Measurements from ENCODE around the gene MAPKAPK2. TPM values are rescaled to one million over a fixed set of nuclear protein-coding genes. Genes with fewer than 3 reads are reported as not detected.
"Not testable (repeated sequence)": the region's sequence is repeated elsewhere in the genome, so short reads cannot be mapped to it uniquely, and the experiment has no call there.

Gene MAPKAPK2
- total and polyA plus RNA-seq, 7 donors = 32.1 to 61.4 (median 39.3) TPM

DNA sequence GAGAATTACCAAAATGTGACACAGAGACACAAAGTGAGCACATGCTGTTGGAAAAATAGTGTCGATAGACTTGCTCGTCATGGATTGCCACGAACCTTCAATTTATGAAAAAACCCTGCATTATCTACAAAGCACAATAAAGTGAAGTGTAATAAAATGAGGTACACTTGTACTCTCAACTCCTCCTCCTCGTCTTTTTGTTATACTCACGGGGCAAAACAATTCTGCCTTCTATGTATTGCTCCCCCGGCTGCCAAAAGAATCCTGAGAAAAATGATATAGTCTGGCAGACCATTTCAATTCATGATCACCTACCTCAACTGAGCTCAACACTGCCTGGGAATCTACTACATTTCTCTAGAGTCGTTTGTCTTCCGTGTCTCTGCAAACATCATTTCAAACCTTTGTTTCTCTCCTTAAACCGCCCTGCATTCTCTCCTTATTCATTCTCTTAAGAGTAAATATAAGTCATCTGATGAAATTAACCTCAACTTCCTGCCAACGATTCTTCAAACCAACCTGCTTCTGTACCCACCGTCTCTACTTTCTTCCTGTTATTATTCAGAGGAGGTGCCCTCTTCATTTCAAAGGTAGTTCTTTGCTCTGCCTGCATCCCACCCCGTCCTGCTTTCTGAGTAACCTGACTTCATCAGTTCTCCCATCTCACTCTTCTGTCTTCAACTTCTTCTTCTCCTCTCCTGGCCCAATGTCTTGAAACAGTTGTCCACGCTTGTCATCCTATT lies 73.0 kb downstream of the MAPKAPK2 start:
- intact Hi-C loops (cut with DNase I) = no loop called here
- no peak for DNase-seq
- Histone ChIP-seq H3K36me3 (no peaks in the 10 kb centered on the region), H3K4me1 (no peaks in the 10 kb centered on the region), H3K4me3 (no peak overlapping the region), H3K27ac (no peak overlapping the region), H3K9me3 (no peaks in the 10 kb centered on the region), H3K27me3 (no peaks in the 10 kb centered on the region)
- WGBS, 2 donors = 21 to 38% methylated on average over 13 of the region's 13 CpGs
- TF ChIP-seq EP300 (IDR thresholded peaks at IDR 0.05) (no peak), POLR2A (IDR thresholded peaks at IDR 0.05) (no peak), POLR2AphosphoS5 (IDR thresholded peaks at IDR 0.05) (no peak)
- TF ChIP-seq, protein P1, sequence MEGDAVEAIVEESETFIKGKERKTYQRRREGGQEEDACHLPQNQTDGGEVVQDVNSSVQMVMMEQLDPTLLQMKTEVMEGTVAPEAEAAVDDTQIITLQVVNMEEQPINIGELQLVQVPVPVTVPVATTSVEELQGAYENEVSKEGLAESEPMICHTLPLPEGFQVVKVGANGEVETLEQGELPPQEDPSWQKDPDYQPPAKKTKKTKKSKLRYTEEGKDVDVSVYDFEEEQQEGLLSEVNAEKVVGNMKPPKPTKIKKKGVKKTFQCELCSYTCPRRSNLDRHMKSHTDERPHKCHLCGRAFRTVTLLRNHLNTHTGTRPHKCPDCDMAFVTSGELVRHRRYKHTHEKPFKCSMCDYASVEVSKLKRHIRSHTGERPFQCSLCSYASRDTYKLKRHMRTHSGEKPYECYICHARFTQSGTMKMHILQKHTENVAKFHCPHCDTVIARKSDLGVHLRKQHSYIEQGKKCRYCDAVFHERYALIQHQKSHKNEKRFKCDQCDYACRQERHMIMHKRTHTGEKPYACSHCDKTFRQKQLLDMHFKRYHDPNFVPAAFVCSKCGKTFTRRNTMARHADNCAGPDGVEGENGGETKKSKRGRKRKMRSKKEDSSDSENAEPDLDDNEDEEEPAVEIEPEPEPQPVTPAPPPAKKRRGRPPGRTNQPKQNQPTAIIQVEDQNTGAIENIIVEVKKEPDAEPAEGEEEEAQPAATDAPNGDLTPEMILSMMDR (IDR thresholded peaks at IDR 0.05) = no peak

DNA sequence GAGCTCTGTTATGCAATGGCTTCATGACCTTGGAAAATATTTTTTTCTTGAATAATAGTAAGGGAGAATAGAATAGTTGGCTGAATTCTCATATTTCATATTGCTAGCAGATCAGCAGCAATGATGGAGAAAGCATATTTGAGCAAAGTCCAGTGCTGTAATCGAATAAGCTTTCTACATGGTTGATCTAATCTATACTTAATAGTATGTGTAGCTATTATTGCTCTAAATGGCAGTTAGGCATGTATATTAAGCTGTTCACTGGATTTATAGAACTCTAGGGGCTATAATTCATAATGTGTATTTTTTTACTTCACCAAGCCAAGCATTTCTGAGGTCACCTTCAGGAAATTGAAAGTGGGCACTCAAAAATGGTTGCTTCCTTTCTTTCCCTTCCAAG lies 75.9 kb downstream of the MAPKAPK2 start:
- intact Hi-C loops (cut with DNase I) = no loop called here
- Histone ChIP-seq H3K27me3 (no peaks in the 10 kb centered on the region), H3K4me1 (no peaks in the 10 kb centered on the region), H3K27ac (no peak overlapping the region), H3K4me3 (no peak overlapping the region), H3K36me3 (no peaks in the 10 kb centered on the region), H3K9me3 (no peaks in the 10 kb centered on the region)
- TF ChIP-seq EP300 (IDR thresholded peaks at IDR 0.05) = no peak
- TF ChIP-seq POLR2A (IDR thresholded peaks at IDR 0.05) = no peak
- TF ChIP-seq, protein P1 (IDR thresholded peaks at IDR 0.05) = no peak
- TF ChIP-seq POLR2AphosphoS5 (IDR thresholded peaks at IDR 0.05) = no peak
- WGBS, 2 donors = 49 to 84% methylated on average over 1 of the region's 1 CpG
- DNase-seq = no peak

DNA sequence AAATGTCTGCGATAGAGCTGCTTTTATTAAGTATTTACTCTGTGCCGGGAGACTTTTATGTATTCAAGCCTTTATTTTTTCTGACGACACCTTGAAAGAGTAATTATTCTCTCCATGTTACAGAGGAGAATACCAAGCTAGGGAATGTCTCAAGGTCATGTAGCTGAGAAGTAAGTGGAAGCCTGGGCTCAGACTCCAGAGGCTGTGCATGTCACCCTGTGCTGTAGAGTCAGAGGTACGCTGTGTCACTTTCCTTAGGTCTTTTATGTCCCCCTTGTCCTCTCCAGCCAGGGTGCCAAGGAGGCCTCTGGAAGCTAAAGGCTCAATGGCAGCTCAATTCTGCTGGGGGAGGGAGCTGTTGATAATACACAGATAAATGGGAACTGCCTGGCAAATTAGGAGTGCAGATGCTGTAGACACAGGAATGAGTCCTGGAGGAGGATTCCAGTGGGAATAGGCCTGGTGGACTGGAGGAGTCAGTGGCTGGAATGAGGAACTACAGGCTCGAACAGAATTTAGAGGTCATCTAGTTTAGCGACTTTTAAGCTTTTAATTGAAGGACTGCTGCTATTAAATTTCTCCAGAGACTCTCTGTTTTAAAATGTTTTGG lies 76.6 kb downstream of the MAPKAPK2 start:
- 73 to 82% methylated on average over 6 of the region's 6 CpGs for WGBS, 2 donors
- no peaks in the 10 kb centered on the region for H3K9me3 ChIP-seq

DNA sequence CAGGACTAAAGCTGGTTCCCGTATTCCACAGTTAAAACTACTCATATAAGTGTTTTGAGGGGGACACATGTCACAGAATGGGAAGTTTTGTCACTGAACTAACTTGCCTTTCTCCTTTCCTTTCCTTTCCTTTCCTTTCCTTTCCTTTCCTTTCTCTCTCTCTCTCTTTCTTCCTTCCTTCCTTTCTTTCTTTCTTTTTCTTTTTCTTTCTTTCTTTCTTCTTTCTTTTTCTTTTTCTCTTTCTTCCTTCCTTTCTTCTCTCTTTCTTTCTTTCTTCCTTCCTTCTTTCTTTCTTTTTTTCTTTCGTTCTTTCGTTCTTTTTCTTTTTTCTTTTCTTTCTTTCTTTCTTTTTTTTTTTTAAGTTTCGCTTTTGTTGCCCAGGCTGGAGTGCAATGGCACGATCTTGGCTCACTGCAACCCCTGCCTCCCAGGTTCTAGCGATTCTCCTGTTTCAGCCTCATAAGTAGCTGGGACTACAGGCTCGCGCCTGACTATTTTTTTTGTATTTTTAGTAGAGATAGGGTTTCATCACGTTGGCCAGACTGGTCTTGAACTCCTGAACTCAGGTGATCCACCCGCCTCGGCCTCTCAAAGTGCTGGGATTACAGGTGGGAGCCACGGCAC lies 78.1 kb downstream of the MAPKAPK2 start:
- not testable (repeated sequence) for H3K27me3 ChIP-seq
- 91 to 92% methylated on average over 12 of the region's 12 CpGs for WGBS, 2 donors

More for the DNA sequence above, 76.6 kb downstream of the MAPKAPK2 start:
- Histone ChIP-seq H3K4me3 (no peak overlapping the region), H3K27ac (no peak overlapping the region), H3K36me3 (no peaks in the 10 kb centered on the region), H3K27me3 (no peaks in the 10 kb centered on the region), H3K4me1 (no peaks in the 10 kb centered on the region)
- TF ChIP-seq EP300 (IDR thresholded peaks at IDR 0.05) = no peak
- TF ChIP-seq, protein P1 (IDR thresholded peaks at IDR 0.05) = peak in 1 of 4 experiments; percentile 11
- DNase-seq = no peak
- intact Hi-C loops (cut with DNase I) = no loop called here

DNA sequence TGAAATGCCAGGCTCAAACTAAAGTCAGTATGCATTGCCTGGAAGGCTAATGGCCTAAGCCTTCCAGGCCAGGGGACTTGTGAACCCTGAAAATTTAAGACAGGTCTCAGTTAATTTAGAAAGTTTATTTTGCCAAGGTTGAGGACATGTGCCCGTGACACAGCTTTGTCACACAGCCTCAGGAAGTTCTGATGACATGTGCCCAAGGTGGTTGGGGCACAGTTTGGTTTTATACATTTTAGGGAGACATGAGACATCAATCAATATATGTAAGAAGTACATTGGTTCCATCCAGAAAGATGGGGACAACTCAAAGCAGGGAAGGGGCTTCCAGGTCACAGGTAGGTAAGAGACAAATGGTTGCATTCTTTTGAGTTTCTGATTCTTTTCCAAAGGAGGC lies 81.1 kb downstream of the MAPKAPK2 start:
- H3K9me3 ChIP-seq; H3K36me3 ChIP-seq; H3K4me1 ChIP-seq; DNase-seq; H3K4me3 ChIP-seq; H3K27ac ChIP-seq; H3K27me3 ChIP-seq; intact Hi-C loops (cut with DNase I): not testable (repeated sequence)
- 55 to 77% methylated on average over 1 of the region's 1 CpG for WGBS, 2 donors

More for the DNA sequence above, 78.1 kb downstream of the MAPKAPK2 start:
- intact Hi-C loops (cut with DNase I); H3K27ac ChIP-seq; H3K4me1 ChIP-seq; H3K36me3 ChIP-seq; DNase-seq; H3K9me3 ChIP-seq; H3K4me3 ChIP-seq: not testable (repeated sequence)

Measured in sigmoid colon (tissue), 7 donors.